Activated naive CD4-positive, alpha-beta T cell treated with anti-CD3 and anti-CD28 coated beads, Interleukin-2, amount 10 ng/mL, durations not matched to agents 7 days and 5 days (primary cell): ENCODE results near the gene ZFP90.

Experiments used
- CTCF ChIA-PET: fragments of 350-600 bp; sonication (Branson Sonifier 250); formaldehyde crosslinking; loops from one replicate; lab custom pipeline; 2021; ENCODE audit warnings: antibody characterized with exemption; lab: Charles Lee
- DNase-seq: peaks from one replicate; pipeline ENCODE4 v3.0.0-alpha.2; 2020
- H3K27ac Mint-ChIP-seq: one replicate; pipeline ENCODE4 v1.8.0; 2021; ENCODE audit warnings: mild to moderate bottlenecking, moderate library complexity, mixed read lengths
- H3K27me3 Mint-ChIP-seq: one replicate; pipeline ENCODE4 v1.8.0; 2021; ENCODE audit warnings: mild to moderate bottlenecking, mixed read lengths
- H3K36me3 Mint-ChIP-seq: one replicate; pipeline ENCODE4 v1.8.0; 2021; ENCODE audit warnings: mixed read lengths
- H3K4me1 Mint-ChIP-seq: one replicate; pipeline ENCODE4 v1.8.0; 2021; ENCODE audit warnings: mixed read lengths
- H3K4me3 Mint-ChIP-seq: one replicate; pipeline ENCODE4 v1.8.0; 2021; ENCODE audit warnings: mild to moderate bottlenecking, moderate library complexity, mixed read lengths
- H3K9me3 Mint-ChIP-seq: one replicate; pipeline ENCODE4 v1.8.0; 2021; ENCODE audit warnings: mixed read lengths

Gene ZFP90

DNA sequence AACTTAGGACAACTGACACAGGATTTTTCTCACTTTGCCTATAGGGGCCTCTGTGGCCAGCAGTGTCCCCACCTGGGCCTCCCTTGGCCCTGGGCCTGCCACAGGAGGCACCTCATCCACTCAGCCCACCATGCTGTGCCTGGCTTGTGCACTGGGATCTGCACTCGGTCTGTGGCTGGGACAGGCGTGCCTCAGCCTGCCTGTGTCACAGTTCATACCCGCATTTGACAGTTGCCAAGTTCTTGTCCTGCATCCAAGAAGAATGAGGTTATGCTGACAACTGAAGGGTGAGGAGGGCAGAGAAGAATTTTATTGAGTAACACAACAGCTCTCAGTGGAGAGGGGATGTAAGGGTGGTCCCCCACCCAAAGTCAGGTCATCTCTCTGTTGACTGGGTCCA, 36.0 kb downstream of the ZFP90 start:
- no peak overlapping the region for H3K27ac Mint-ChIP-seq
- CTCF ChIA-PET = interaction anchor here (0.7 kb wide), 1 partner anchor 324 kb away, joined by 4 read pairs; no protein-coding TSS in a partner anchor
- H3K27me3 Mint-ChIP-seq = no peaks in the 10 kb centered on the region
- H3K4me1 Mint-ChIP-seq = no peaks in the 10 kb centered on the region
- H3K9me3 Mint-ChIP-seq = peaks cover 72% of the 10 kb centered on the region
- H3K4me3 Mint-ChIP-seq = no peak overlapping the region
- peaks cover 21% of the 10 kb centered on the region for H3K36me3 Mint-ChIP-seq
- DNase-seq = no peak

DNA sequence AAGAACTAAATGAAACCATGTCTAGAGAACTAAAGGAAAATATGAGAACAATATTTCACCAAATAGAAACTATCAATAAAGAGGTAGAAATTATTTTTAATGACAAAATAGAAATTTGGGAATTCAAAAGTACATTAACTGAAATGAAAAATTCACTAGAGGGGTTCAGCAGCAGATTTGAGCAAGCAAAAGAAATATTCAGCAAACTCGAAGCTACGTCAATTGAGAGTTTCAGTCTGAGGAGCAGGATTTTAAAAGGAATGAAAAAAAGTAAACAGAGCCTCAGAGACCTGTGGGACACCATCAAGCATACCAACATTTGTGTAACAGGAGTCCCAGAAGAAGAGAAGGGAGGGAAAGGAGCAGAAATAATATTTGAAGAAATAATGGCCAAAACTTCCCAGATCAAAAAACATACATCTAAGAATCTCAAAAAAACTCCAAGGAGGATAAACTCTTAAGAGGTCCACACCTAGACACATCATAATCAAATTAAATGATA, 38.3 kb downstream of the ZFP90 start:
- no peaks in the 10 kb centered on the region for H3K27me3 Mint-ChIP-seq
- H3K4me3 Mint-ChIP-seq = no peak overlapping the region
- no peaks in the 10 kb centered on the region for H3K4me1 Mint-ChIP-seq
- H3K9me3 Mint-ChIP-seq = peaks cover 58% of the 10 kb centered on the region
- peaks cover 14% of the 10 kb centered on the region for H3K36me3 Mint-ChIP-seq
- no peak overlapping the region for H3K27ac Mint-ChIP-seq
- no peak for DNase-seq
- CTCF ChIA-PET = interaction anchor here (1.4 kb wide), 1 partner anchor 13 kb away, joined by 6 read pairs; no protein-coding TSS in a partner anchor

DNA sequence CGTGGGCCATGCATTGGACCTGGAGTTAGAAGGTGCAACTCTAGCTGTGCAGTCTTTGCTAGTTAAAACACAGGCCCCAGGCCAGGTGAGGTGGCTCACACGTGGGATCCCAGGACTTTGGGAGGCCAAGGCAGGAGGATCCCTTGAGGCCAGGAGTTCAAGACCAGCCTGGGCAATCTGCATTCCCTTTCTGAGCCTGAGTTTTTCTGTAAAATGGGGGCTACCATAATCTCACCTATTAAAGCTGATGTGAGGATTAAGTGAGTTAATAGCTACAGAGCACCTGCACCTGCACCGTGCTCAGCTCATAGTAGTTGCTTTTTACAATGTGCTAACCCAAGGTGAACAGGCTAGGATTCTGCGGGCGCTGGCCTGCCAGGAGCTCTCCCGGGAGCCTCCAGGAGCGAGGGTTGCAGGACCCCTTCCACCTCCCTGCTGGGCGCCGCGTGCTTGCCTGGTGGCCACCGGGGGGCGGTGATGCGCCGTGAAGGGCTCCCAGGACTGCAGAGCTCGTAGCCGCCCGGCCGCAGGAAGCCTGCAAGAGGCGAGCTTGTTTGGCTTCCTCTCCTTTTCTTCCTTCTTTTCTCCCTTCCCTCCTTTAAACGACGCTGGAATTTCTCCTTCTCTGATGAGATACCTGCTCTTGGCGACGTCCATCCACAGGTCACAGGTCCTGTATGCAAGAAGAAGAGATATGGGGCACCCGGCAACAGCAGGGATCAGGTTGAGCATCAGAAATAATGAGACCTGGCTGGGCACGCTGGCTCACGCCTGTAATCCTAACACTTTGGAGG, 51.3 kb downstream of the ZFP90 start:
- DNase-seq = peak; percentile 72
- Mint-ChIP-seq H3K9me3 (peaks cover 12% of the 10 kb centered on the region), H3K27ac (no peak overlapping the region), H3K36me3 (no peaks in the 10 kb centered on the region), H3K4me3 (no peak overlapping the region), H3K4me1 (peaks cover 2% of the 10 kb centered on the region), H3K27me3 (no peaks in the 10 kb centered on the region)
- CTCF ChIA-PET = interaction anchor here (0.7 to 3.2 kb wide), 39 partner anchors 9 to 535 kb away, joined by 3 to 40 read pairs (median 4); partner anchors contain the start of genes HAS3 and TANGO6

DNA sequence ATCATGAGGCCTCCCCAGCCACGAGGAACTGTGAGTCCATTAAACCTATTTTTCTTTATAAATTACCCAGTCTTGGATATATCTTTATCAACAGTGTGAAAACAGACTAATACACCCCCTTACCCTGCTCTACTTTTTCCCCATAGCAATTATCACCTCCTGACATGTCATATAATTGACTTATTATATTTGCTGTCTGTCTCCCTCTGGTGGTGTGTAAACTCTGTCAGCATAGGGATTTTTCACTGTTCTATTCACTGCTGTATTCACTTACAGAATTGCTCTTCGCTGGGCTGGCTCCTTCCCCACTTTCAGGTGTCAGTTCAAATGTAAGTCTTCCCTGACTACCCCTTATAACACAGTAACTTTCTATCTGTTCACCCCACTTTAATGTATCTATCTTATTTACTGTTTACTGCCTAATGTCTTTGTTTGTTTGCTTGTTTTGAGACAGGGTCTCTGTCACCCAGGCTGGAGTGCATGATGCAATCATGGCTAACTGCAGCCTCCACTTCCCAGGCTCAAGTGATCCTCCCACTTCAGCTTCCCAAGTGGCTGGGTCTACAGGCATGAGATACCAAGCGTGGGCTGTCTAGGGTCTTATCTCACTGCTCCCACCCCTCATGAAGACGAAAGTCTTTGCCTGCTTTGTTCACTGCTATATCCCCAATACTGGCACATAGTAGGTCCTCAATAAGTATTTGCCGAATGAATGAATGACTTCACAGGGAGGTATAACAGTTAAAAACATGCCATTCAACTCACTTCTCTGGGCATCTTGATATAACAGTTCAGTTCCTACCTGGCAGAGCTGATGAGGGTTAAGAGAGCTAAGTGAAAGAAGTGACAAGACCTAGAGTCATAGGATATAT, 53.6 kb downstream of the ZFP90 start:
- no peaks in the 10 kb centered on the region for H3K27me3 Mint-ChIP-seq
- no peaks in the 10 kb centered on the region for H3K36me3 Mint-ChIP-seq
- no peak for DNase-seq
- H3K9me3 Mint-ChIP-seq = peaks cover 12% of the 10 kb centered on the region
- CTCF ChIA-PET = interaction anchor here (1.0 to 3.2 kb wide), 3 partner anchors 64 to 531 kb away, joined by 3 to 40 read pairs (median 23); no protein-coding TSS in a partner anchor
- peaks cover 2% of the 10 kb centered on the region for H3K4me1 Mint-ChIP-seq
- H3K27ac Mint-ChIP-seq = no peak overlapping the region
- no peak overlapping the region for H3K4me3 Mint-ChIP-seq

DNA sequence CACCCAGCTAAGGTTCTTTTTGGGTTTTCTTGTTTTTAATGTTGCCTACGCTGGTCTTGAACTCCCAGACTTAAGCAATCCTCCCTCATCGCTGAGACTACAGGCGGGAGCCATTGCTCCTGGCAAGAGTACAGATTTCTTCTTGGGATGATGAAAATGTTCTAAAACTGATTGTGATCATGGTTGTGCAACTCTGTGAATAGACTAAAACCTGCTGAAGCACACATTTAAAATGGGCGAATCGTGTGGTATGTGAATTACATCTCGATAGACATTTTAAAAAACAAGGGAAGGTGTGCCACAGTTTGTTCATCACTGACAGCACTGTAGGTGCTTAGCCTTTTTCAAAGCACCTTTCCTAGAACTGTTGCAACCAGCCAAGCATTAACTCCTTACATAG, 57.2 kb downstream of the ZFP90 start:
- Mint-ChIP-seq H3K27ac (no peak overlapping the region), H3K27me3 (no peaks in the 10 kb centered on the region), H3K9me3 (peaks cover 10% of the 10 kb centered on the region), H3K36me3 (no peaks in the 10 kb centered on the region), H3K4me1 (no peaks in the 10 kb centered on the region), H3K4me3 (no peak overlapping the region)
- CTCF ChIA-PET = no interaction called here
- no peak for DNase-seq

DNA sequence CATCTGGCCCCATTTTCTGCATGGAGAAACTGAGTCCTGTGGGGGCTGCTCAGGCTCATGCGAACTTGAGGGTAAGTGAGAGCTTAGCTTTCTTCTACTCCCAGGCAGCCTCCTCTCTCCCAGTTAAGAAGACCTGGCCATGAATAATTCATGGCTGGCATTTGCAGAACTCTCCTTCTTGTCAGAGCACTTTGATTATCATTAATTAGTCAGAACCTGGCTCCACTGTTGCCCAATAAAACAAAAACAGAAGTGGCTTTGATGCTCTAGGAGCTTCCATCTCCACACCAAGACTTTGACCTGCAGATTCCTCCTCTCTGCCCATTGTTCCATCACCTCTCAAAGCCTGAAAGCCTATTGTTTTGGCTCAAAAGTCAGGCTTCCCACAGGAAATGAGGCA, 60.5 kb downstream of the ZFP90 start:
- H3K4me1 Mint-ChIP-seq = no peaks in the 10 kb centered on the region
- CTCF ChIA-PET = interaction anchor here (1.6 kb wide), 1 partner anchor 9 kb away, joined by 6 read pairs; no protein-coding TSS in a partner anchor
- no peaks in the 10 kb centered on the region for H3K27me3 Mint-ChIP-seq
- no peak overlapping the region for H3K4me3 Mint-ChIP-seq
- DNase-seq = no peak
- H3K9me3 Mint-ChIP-seq = no peaks in the 10 kb centered on the region
- no peaks in the 10 kb centered on the region for H3K36me3 Mint-ChIP-seq
- H3K27ac Mint-ChIP-seq = no peak overlapping the region

DNA sequence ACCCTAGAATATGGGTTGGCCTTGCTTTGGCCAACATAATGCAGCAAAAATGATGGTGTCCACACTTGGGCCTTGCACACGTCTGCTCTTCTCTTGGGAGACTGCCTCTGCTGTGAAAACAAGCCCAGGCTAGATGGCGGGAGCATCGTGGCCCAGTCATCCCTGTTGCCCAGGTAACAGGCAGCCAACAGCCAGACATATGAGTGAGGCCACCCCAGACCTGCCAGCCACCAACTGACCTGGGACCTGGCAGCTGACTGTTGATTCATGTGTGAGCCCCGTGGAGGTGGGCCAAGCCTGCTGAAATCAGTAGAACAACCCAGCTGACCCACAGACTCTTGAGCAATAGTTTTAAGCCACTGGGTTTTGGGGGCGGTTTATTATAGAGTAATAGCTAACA, 66.7 kb downstream of the ZFP90 start:
- no peaks in the 10 kb centered on the region for H3K9me3 Mint-ChIP-seq
- H3K27me3 Mint-ChIP-seq = no peaks in the 10 kb centered on the region
- H3K36me3 Mint-ChIP-seq = no peaks in the 10 kb centered on the region
- CTCF ChIA-PET = no interaction called here
- H3K27ac Mint-ChIP-seq = no peak overlapping the region
- DNase-seq = no peak
- no peaks in the 10 kb centered on the region for H3K4me1 Mint-ChIP-seq
- no peak overlapping the region for H3K4me3 Mint-ChIP-seq

DNA sequence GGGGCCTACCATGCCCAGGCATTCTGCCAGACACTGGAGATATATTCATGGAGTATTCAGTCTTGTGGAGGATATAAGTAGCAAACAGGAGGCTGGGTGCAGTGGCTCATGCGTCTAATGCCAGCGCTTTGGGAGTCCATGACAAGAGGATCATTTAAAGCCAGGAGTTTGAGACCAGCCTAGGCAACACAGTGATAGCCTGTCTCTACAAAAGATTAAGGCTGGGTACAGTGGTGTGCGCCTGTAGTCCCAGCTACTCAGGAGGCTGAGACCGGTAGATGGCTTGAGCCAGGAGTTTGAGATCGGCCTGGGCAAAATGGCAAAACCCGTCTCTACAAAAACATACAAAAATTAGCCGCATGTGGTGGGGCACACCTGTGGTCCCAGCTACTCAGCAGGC, 68.4 kb downstream of the ZFP90 start:
- no peak overlapping the region for H3K27ac Mint-ChIP-seq
- H3K4me3 Mint-ChIP-seq = no peak overlapping the region
- H3K36me3 Mint-ChIP-seq = no peaks in the 10 kb centered on the region
- peaks cover 3% of the 10 kb centered on the region for H3K9me3 Mint-ChIP-seq
- no peaks in the 10 kb centered on the region for H3K27me3 Mint-ChIP-seq
- CTCF ChIA-PET = no interaction called here
- no peak for DNase-seq
- no peaks in the 10 kb centered on the region for H3K4me1 Mint-ChIP-seq

DNA sequence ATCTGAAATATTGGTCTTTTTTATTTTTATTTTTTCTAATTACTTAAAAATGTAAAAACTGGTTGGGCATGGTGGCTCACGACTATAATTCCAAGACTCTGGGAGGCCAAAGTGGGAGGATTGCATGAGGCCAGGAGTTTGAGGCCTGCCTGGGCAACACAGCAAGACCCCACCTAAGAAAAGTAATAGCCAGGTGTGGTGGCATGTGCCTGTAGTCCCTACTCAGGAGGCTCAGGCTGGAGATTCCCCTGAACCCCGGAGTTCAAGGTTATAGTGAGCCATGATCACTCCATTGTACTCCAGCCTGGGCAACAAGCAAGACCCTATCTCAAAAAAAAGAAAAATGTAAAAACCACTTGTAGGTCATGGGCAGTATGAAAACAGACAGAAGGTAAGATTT, 69.2 kb downstream of the ZFP90 start:
- Mint-ChIP-seq H3K36me3 (no peaks in the 10 kb centered on the region), H3K27me3 (no peaks in the 10 kb centered on the region), H3K4me3 (no peak overlapping the region), H3K4me1 (no peaks in the 10 kb centered on the region), H3K27ac (no peak overlapping the region), H3K9me3 (peaks cover 5% of the 10 kb centered on the region)
- CTCF ChIA-PET = no interaction called here
- DNase-seq = no peak

DNA sequence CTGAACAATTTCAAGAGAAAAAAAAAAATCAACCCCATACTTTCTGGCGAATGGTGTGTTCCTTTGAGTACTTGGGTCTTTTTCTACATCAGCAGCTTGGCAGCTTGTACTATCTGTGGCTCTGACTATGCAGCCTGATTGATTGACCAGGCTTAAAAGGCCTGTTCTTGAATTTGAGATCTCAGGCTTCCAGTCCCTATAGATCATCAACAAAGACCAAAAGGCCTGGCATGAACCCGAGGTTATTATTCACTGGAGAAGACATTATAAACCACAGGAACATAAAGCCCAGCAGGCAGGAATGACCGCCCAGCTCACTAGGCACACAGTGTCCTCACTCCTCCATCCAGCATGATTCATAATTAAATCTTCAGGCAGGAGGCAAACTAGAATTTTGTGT, 73.9 kb downstream of the ZFP90 start:
- H3K9me3 Mint-ChIP-seq = peaks cover 11% of the 10 kb centered on the region
- H3K4me1 Mint-ChIP-seq = no peaks in the 10 kb centered on the region
- peaks cover 4% of the 10 kb centered on the region for H3K27me3 Mint-ChIP-seq
- H3K36me3 Mint-ChIP-seq = no peaks in the 10 kb centered on the region
- H3K4me3 Mint-ChIP-seq = no peak overlapping the region
- CTCF ChIA-PET = no interaction called here
- no peak overlapping the region for H3K27ac Mint-ChIP-seq
- no peak for DNase-seq

DNA sequence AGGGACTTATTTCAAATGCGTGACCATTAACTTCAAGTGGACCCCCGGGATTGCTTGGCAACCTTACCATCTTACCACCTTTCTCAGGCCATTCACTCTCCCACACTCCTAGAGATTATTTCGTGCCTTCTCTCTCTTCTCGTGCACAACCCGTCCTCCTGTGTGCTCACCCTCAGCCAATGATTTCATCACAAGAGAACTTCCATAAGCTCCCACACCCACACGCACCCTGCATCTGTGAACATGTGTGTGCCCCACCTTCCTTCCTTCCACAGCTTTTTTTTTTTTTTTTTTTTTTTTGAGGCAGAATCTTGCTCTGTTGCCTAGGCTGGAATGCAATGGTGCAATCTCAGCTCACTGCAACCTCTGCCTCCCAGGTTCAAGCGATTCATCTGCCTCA, 78.6 kb downstream of the ZFP90 start:
- H3K27me3 Mint-ChIP-seq = peaks cover 5% of the 10 kb centered on the region
- no peaks in the 10 kb centered on the region for H3K36me3 Mint-ChIP-seq
- CTCF ChIA-PET = no interaction called here
- H3K9me3 Mint-ChIP-seq = peaks cover 6% of the 10 kb centered on the region
- no peaks in the 10 kb centered on the region for H3K4me1 Mint-ChIP-seq
- H3K27ac Mint-ChIP-seq = no peak overlapping the region
- DNase-seq = no peak
- H3K4me3 Mint-ChIP-seq = no peak overlapping the region
